Stimulated activated CD4-positive, alpha-beta T cell treated with anti-CD3 and anti-CD28 coated beads, TNF-alpha, amount 100 ng/mL, for 48 hours (primary cell): Measurements from ENCODE around the gene MYADM.
A peak's percentile ranks its signal among the peaks of the same experiment; 100 is the strongest.
"Not testable (repeated sequence)": the region's sequence is repeated elsewhere in the genome, so short reads cannot be mapped to it uniquely, and the experiment has no call there.

Experiments used
- DNase-seq, 3 donors: peaks; one replicate each; pipeline ENCODE4 v3.0.0-alpha.2; 2020; ENCODE audit warnings: low read depth in 3 of 3

Gene MYADM

DNA sequence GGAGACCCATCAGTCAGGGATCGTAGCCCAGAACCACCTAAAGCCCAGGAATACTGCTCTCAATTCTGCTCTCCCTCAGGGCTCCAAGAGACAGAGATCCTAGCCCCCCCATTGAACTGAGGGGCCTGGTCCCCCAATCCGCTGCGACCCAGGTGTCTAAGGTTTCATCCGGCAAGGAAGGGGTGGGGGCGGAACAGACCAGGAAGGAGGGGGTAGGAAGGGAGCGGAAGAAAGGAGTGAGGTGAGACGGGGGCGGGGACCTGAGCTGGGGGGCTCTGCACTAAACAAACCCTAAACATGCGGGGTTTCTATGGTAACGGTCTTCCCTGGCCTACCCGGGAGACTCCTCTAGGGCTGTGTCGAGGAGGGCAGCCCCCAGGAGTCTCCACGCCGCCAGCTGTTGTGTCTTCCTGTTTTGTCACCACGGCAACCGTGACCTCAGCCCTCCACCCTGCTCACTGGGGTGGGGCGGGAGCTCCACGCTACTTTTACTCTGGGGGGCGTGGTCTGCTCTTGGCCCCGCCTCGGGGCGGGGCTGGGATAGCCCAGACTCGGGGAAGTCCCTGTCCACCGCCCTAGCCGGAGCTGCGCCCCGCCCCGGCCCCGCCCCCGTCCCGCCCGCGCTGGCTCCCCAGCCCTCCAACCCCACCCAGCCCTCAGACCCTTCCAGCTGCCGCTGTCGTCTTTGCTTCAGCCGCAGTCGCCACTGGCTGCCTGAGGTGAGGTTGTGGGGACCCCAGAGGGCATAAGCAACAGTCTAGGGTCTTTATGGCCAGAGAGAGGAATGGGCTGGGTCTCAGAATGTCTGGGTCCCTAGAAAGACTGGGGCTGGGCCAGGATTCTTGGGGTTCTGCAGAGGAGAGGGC is at the start of gene MYADM:
TSS of gene MYADM (plus strand) at position 659 of the 866 bp plus-strand sequence. CDS start 5,647 bp downstream, outside the sequence.
- DNase-seq = peak; percentile 98 to 99 (median 98)

- no peak for DNase-seq
Observed at GRCh38 chr19:53818756-53819155, 48.9 kb upstream of the MYADM start.

DNA sequence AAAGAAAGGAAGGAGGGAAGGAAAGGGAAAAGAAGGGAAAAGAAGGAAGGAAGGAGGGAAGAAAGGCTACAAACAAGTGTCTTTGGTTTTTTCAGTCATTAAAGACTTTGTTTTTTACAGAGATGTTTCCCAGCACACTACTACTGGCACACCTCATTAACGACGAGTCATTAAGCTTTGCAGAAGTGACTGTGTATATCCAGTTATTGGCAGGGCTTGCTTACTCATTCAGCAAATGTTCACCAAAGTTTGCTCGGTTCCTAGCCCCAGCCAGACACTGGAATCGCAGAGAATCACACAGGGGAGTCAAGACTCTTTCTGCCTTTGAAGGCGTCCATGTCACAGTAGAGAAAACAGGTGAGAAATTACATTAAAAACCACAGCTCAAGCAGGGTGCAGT is 47.8 kb upstream of the MYADM start:
- no peak for DNase-seq

- no peak for DNase-seq
Observed at GRCh38 chr19:53823380-53824120, 44.1 kb upstream of the MYADM start.

DNA sequence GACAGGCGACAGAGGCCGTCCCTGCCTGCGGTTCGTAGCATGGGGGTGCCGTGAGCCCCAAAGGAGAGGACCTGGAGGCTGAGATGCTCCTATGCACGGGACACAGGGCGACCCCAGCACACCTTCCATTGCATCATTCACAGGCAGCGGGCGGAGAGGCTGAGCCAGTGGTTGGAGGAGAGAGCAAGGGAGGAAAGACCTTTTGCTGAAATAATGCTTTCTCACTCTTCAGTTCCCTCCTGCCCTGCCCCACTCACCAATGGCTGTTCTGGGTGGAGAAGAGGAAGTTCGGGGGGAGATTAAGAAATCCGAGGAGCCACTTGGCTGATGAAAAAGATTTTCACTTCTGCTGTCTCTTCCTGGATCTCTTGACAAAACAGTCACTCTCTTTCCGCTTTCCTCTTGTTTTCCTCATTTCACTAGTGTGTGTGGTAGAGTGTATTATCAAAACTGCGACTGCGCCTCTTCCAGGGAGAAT is 43.5 kb upstream of the MYADM start, which contains the start of gene NLRP12:
TSS of gene NLRP12 (minus strand) at position 181 of the 478 bp plus-strand sequence. CDS start at position 41, 140 bp downstream.
- DNase-seq = no peak

DNA sequence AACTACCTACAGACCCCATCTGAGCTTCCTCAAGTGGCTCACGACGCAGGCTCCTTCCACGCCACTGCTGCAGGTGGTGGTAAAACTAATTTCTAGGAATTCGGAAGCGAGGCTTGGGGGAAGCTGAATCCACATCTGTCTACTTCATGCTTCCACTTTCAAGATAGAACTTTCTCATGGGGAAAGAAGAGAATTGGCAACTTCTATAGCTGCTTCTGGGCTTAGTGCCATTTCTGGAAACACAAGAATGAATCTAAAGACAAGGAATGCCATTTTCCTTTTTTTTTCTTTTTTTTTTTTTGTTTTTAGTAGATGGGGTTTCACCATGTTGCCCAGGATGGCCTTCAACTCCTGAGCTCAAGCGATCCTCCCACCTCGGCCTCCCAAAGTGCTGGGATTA is 40.8 kb upstream of the MYADM start:
- no peak for DNase-seq

DNA sequence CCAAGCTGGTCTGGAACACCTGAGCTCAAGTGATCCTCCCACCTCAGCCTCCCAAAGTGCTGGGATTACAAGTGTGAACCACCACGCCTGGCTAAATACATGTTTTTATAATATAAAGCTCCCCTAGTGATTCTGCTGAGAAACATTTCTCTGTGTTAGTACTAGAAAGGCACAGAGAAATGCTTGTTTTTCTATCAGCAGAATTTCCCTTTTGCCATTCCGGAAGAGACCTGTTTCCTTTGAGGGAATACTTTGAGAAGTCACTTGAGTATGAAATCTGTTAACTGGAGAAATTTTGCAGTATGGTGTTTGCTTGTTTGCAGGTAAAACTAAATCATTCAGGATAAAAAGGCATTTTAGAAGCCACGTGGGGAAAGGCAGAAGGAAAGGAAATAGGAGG is 39.2 kb upstream of the MYADM start:
- DNase-seq = no peak

- not testable (repeated sequence) for DNase-seq
Observed at GRCh38 chr19:53832861-53833260, 34.8 kb upstream of the MYADM start.

DNA sequence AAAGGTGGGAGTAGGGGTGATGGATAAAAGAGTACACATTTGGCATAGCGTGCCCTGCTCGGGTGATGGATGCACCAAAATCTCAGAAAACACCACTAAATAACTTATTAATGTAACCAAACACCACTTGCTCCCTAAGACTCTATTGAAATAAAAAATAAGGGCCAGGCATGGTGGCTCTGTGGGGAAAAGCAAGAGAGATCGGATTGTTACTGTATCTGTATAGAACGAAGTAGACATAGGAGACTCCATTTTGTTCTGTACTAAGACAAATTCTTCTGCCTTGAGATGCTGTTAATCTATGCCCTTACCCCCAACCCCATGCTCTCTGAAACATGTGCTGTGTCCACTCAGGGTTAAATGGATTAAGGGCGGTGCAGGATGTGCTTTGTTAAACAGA is 29.2 kb upstream of the MYADM start:
- not testable (repeated sequence) for DNase-seq

DNA sequence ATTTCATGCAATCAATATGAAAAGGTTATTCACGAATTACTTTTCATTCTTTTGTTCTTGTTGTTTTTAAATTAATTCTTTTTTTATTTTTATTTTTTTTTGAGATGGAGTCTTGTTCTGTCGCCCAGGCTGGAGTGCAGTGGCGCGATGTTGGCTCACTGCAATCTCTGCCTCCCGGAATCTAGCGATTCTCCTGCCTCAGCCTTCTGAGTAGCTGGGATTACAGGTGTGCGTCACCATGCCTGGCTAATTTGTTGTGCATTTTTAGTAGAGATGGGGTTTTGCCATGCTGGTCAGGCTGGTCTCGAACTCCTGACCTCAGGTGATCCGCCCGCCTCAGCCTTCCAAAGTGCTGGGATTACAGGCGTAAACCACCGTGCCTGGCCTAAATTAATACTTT is 27.4 kb upstream of the MYADM start:
- DNase-seq = not testable (repeated sequence)

DNA sequence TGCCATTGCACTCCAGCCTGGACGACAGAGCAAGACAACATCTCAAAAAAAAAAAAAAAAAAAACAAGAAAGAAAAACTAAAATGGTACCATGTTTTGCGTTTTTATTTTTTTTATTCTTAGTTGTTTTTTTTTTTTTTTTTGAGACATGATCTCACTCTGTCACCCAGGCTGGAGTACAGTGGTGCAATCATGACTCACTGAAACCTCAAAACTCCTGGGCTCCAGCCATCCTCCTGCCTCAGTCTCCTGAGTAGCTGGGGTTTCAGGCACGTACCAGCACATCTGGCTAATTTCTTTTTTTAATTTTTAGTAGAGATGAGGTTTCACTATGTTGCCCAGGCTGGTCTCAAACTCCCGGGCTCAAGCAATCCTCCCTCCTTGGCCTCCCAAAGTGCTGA is 26.8 kb upstream of the MYADM start:
- not testable (repeated sequence) for DNase-seq

GRCh38 chr19:53844849-53845246 is 22.8 kb upstream of the MYADM start:
- no peak for DNase-seq

DNA sequence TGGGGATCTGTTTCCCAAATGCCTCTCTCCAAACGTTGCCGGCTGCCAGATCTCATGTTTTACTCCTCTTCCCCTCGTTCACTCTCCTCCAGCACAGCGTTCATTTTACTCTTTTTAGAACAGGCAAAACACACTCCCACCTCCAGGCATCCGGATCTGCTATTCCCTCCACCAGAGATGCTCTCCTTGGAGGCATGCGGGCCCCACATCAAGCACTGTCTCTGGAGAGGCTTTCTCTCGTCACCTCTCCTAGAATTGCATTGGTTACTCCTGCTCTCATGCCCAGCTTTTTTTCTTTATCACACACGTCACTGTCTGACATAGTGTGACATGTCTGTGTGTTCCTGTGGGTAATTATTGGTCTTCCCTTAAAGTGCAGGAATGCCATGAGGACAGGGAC is 20.1 kb upstream of the MYADM start:
- DNase-seq = no peak

DNA sequence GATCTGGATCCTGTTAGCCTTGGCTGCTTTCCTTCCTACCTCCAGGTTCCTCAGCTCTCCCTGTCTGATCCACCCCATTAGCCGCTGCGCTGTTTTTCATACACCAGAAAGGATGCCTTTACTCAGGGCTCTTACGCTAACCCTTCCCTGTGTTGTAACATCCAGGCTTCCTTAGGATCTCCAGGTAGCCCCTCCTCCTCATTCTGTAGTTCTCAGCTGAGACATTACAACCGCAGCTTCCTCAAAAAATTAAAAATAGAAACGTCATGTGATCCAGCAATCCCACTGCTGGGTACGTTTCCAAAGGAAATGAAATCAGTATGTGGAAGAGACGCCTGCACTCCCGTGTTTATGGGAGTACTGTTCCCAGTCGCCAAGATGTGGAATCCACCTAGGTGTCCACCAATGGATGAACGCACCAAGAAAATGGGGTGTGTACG is 18.4 kb upstream of the MYADM start:
- no peak for DNase-seq

DNA sequence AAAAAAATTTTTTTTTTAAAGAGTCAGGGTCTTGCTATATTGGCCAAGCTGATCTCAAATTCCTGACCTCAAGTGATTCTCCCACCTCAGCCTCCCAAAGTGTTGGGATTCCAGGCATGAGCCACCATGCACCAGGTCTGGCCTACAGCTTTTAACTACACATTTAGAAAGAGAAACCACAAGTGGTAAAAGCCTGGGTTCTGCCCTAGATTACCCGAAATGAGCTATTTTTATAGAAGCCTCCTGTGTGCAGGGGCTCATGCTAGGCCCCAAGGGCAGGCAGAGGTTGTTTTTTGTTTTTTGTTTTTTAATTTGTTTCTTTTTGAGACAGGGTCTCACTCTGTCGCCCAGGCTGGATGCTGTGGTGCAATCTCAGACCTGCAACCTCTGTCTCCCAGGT is 14.0 kb upstream of the MYADM start:
- DNase-seq = no peak

DNA sequence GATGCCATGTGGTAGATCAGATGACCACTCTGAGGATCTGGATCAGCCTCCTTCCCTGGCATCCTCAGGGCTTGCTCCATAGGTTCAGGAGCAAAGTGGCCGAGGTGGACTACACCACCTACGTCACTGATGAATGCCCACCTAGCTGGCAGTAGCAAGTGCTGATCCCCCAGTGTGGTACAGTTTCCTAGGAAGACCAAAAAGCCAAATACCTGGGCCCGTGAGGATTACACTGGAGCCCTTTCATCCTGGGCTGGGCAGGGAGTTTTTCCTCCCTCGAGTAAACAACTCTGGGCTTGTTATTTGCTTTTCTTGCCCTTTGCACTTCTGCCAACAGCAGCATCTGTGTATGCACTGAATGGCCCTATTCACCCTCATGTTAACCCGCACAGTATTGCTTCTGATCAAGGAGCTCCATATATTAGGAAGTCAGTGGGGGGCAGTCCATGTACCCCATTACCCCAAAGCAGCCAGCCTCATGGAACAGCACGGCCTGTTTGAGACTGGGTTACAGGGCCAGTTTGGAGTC is 3.3 kb upstream of the MYADM start:
- DNase-seq = no peak

DNA sequence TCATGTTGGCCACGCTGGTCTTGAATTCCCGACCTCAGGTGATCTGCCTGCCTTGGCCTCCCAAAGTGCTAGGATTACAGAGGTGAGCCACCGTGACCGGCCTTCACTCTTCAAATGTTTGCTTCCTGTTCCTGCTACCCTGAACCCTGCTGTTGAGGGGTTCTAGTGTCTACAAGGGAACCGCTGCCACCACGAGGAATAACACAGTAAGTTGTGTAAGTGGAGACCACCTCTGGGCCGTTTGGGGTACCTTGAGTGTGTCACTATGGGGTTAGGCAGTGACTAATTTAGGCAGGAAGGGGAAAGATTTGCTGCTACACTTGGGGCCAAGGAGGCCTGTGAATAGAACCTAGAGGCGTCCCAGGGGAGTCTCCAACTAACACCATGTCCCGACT is 2.2 kb upstream of the MYADM start:
- DNase-seq = no peak

DNA sequence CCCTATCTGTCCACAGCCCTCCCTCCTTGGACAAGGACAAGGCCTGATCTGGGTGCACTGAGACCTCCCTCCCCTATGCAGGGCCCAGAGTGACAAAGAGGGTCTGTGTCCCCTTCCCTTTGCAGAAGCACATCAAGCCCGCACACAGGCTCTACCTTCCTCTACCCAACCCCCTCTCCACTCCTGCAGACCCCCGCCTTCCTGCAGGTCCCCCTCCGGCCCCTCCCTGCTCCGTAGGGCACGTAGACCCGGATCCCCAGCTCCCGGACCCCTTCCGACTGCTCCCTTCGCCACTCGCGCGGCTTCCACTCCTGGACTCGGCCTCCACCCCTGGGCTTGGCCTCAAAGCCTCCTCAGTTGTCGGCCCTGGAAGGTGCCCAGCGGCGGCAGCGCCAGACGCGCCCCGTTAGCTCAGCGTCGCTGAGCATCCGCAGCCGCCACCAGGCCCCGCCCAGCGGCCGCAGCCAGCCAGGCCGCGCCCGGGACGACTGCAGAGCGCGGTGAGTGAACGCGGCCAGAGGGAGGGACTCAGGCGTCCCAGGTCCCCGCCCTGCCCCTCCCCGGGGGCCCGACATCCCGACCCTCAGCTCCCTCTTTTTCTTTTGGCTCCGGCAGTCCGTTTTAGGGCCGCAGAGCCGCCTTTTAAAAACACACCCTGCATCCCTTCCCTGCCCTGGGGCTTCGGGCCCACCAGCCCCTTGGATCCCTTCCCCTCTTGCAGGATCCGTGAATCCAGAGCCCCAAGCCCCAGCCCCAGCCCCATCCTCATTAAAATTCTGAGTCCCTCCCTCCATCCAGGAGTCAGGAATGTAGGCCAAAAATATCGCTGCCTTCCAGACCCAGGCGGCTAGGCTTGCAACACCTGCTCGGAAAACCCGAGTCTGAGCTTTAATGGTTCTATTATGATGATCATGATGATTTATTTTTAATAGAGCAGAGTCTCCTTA is 1.5 kb upstream of the MYADM start:
- peak in 2 of 3 donors; percentile 33 to 52 for DNase-seq

- no peak for DNase-seq
Observed at GRCh38 chr19:53866865-53867224, 838 bp upstream of the MYADM start.

GRCh38 chr19:53868091-53868891 is 608 bp downstream of the MYADM start:
- no peak for DNase-seq
